T-helper 1 cell (primary cell): ENCODE data around the gene IL22RA2.
"Not testable (repeated sequence)": the region's sequence is repeated elsewhere in the genome, so short reads cannot be mapped to it uniquely, and the experiment has no call there.

Experiments used
- DNase-seq, 5 donors: peaks; one replicate each; pipeline ENCODE4 v3.0.0-alpha.2; 2012 to 2020

Gene IL22RA2

GRCh38 chr6:137121401-137121997, 51.9 kb downstream of the IL22RA2 start:
- no peak for DNase-seq

- no peak for DNase-seq
Observed at GRCh38 chr6:137120748-137121147, 52.7 kb downstream of the IL22RA2 start.

DNA sequence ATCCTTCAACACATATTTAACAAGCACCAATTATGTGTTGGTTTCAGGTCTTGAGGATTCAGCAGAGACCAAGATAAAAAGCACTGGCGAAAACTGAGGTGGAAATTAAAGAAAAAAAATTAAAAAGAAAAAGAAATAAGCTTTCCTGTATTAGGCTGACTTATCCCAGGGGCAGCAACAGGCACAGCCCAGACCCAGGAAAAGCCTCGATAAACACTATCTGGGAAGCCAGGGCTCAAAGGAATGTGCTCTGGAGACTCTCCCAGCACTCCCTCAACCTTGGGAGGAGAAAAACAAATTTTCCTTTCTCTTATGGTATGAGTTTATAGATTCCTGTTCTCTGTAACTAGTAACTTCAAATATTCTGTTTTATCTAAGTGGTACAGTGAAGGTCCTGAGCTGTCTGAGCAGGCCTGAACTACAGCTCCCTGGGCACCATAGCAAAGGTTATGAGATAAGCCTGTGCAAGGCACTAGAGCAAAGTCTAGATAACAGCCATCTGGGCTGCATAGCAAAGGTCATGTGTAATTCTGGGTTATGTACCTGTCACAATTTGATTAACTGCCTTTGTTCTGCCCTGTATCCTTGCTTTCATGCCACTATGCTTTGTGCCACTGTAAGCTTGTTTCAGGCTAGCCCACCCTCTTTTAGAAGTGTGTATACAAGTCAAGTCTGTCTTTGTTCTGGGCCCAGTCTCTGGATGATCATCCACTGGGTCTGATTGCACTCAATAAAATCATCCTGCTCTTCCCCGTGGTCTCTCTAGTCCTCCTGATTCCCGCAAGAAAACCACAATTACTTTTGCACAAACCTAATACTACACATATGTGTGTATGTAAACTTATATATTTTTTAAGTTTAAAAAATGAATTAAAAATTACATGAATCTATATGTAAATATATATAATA, 54.0 kb downstream of the IL22RA2 start:
- DNase-seq = no peak

DNA sequence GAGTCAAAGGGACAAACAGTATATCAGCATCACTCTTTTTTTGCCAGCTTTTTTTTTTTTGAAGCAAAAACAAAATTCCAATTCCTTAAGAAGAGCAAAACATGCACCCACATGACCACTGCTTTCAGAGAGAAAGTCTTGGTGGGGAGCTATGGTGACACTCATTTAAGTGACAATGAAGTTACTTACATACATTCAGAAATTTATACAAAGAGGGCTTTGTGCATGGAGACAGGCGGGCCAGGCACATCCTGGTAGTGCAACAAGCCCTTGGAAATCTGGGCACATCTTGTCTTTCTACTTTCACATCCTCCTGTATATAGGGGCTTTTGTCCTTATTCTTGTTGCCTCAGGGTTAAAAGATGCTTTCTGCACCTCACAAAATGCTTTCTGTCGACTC, 55.9 kb downstream of the IL22RA2 start:
- DNase-seq = no peak

DNA sequence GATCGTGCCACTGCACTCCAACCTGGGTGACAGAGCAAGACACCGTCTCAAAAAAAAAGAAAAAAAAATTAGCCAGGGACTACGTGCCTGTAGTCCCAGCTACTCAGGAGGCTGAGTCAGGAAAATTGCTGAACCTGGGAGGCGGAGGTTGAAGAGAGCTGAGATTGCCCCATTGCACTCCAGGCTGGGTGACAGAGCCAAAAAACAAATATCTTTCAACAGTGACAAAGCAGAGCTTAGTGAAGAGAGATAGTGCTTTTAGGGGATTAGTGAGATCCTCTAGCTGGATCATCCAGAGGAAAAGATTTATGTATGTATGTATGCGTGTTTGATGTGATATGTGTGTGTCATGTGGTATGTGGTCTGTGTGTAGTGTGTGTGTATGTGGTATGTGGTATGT, 56.6 kb downstream of the IL22RA2 start:
- DNase-seq = no peak

GRCh38 chr6:137115658-137116057, 57.8 kb downstream of the IL22RA2 start:
- DNase-seq = no peak

- no peak for DNase-seq
Observed at GRCh38 chr6:137112067-137112355, 61.4 kb downstream of the IL22RA2 start.

DNA sequence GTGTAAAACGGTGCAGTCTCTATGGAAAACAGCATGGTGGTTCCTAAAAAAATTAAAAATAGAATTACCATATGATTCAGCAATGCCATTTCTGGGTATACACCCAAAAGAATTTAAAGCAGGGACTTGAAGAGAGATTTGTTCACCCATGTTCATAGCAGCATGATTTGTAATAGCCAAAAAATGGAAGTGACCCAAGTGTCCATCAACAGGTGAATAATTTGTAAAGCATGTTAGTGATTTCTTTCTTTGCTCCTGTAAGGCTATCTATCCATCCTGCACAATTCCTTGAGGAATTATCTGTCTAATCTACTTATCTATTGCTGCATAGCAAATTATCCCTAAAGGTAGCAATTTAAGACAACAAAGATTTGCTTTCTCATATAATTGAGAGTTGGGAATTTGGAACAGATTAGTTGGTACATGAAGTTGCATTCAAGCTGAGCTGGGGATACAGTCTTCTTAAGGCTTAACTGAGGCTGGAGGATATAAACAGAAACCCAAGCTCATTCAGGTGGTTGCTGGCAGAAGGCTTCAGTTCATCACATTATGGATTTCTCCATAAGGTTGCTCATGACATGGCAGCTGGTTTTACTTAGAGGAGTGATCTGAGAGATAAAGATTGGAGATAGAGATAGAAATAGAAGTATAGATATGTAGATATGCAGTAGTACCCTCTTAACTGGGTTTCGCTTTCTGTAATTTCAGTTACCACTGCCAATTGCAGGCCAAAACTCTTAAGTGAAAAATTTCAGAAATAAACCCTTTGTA, 62.0 kb downstream of the IL22RA2 start:
- DNase-seq = no peak

DNA sequence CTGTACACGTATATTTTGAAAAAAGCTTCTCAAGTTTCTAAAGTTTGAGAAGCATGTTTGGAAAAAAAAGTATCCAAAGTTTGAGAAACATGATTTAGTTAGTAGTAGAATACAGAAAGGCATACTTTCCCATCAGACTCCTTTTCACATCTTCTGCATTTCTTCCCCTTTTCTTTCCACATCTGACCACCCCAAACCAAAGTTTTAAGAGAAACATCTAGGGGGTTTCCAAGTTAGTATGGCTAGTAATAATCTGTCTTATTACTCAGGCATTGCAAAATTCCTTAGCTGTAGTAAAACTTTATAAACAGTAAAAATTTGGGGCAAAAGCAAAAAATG, 65.7 kb downstream of the IL22RA2 start:
- DNase-seq = no peak

DNA sequence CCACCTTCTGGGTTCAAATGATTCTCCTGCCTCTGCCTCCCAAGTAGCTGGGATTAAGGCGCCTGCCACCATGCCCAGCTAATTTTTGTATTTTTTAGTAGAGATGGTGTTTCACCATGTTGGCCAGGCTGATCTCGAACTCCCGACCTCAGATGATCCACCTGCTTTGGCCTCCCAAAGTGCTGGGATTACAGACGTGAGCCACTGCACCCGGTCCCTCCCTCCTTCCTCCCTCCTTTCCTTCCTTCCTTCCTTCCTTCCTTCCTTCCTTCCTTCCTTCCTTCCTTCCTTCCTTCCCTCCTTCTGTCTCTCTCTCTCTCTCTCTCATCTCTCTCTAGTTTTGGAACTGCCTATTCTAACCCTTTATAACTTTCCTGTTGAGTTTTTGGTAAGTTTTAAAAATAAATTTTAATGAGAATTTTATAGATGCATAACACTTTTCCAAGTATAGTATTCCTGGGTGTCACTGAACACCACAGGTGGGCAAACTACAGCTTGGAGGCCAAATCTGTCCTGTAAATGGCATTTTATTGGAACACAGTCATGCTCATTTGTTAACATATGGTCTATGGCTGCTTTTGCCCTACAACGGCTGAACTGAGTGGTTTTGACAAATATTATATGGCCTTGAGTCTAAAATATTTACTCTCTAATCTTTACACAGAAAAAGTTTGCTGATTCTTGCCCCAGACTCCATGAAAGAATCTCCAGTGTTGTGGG, 66.2 kb downstream of the IL22RA2 start:
- DNase-seq = not testable (repeated sequence)

- DNase-seq = no peak
Observed at GRCh38 chr6:137106183-137106582, 67.3 kb downstream of the IL22RA2 start.

DNA sequence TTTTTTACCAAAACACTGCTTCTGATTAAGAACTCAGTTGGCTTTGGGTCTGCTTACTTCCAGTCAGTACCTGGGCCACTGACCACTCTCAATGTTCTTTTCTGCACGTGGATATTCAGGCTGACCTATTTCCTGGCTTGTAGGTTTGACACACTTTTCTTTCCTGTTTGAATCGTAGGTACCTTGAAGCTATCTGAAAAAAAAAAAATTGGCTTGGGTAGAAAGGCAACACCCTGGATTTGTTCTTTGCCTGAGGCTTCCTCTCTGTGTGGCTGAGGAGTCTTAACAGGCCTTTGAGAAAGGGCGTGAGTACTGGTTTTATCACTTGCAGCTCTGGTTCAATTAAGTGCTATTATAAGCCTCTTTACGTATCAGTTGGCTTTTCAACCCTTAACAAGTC, 68.1 kb downstream of the IL22RA2 start:
- DNase-seq = no peak

DNA sequence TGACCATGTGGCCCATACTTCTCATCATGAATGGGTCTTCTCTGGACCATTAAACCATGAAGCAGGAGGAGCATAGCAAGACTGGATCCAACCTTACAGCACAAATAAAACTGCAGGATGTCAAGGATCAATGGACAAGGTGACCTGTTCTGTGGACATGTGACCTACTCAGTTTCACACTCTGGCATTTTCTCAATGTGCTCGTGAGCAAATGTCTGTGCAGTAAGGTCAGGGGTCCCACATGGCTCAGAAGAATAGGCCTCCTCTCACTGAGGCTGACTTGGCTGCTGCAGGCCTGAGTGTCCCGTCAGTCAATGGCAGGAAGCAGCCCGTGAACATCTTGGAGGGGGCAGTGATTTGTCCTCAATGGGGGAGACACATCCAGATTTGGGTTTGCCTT, 68.5 kb downstream of the IL22RA2 start:
- DNase-seq = no peak

- peak in 1 of 5 donors; percentile 42 for DNase-seq
Observed at GRCh38 chr6:137102851-137103492, 70.5 kb downstream of the IL22RA2 start.

GRCh38 chr6:137102050-137102848, 71.2 kb downstream of the IL22RA2 start:
- no peak for DNase-seq

DNA sequence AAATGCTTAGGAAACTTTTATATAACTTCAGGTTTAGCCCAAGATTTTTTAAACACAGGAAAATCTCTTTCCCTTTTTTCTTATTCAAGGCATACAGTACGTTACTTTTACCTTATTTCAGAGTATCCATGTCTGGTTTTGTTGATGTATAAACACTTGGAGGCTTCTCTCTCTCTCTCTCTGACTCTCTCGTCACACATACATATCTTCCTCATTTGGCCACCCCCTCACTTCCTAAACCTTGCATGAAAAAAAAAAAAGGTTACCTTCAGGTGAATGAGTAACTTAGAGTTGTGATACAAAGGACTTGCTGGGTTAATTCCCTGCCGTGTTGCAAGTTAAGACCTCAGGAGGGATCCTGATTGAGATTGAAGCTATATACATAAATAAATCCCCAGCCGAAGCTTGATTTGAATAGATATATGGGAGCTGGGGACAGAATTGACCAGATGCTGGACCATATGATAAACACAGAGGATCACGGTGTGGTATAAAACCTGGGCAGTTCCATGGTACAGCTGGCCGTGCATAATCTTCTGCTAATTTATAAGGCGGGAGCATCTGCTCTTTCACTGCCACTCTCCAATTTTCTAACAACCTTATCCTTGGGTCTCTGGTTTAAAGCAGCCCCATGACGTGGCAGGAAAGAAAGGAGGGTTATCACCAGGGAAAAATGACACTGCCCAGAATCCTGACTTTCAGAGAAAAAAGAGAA, 73.6 kb downstream of the IL22RA2 start:
- DNase-seq = no peak

- DNase-seq = no peak
Observed at GRCh38 chr6:137097526-137097925, 75.9 kb downstream of the IL22RA2 start.

DNA sequence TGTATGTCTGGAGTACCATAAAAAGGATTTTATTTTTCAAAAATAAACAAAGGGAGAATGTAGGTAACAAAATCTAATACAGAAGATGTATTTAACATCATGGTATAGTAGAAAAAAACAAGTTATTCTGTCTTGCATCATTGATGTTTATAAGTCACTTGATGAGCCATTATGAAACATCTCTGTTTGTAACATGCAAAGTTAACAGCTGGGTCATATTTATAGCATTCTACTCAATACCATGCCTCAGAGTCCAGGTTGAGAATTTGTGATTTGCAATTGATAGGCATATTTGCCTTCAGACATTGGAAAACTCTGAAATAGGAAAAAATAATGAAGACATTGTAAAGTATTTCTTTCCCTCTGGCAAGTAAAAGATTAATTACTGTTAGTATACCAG, 76.4 kb downstream of the IL22RA2 start:
- DNase-seq = no peak

DNA sequence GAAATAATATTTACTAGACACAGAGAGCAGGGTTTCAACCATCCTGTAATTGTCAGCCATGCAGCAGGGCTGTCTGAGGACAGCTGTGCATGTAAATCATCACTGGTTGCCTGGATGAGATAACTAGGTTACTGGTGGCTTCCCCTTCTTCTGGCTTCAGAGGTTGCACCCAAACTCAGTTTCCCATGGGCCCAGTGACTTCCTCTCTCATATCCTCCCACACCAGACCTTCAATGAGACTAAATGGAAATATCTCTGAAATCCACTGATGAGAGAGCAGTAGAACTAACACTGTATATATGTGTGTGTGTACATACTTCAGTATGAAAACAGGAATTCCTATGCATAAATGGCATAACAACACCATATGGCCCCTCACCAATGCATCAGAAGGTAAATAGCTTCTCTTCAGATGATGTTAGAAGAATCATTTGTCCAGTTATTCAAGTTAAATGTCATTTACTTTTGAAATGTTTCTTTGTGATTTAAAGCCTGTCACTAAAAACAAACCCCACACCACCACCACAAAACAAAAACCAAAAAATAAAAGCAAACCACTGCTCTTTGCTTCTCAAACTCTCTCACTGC, 77.7 kb downstream of the IL22RA2 start:
- DNase-seq = peak in 1 of 5 donors; percentile 7

DNA sequence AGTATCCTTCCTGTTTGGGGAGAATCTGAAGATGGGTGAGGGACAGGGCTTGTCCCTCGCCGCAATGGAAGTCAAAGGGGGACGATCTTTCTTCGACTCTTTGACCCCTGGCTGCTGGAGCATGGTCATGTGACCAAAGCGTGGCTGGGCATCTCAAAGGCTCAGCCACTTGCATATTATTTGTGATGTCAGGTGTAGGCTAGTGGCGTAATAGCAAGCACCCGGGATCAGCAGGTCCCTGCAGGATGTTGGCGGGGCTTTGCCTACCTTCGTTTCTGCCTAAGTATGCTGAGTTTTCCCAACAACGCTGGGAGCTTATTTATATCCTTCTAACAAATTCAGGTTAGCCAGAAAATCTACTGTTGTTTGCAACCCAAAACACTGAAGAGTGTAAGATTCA, 78.4 kb downstream of the IL22RA2 start:
- DNase-seq = no peak
